Psoas muscle (tissue), 8 donors: Measurements from ENCODE around the gene IQSEC1. TPM values are rescaled to one million over a fixed set of nuclear protein-coding genes. Genes with fewer than 3 reads are reported as not detected.
"Not testable (repeated sequence)": the region's sequence is repeated elsewhere in the genome, so short reads cannot be mapped to it uniquely, and the experiment has no call there.

Experiments used
- ATAC-seq, 4 donors: fragments of 200-7000 bp; cut with Tn5 transposase; one replicate each; pipeline ENCODE4 v1.9.1; 2020; ENCODE audit warnings: moderate library complexity in 3 of 4, mild to moderate bottlenecking in 2 of 4
- DNase-seq, 2 donors: peaks; one replicate each; pipeline ENCODE4 v3.0.0-alpha.2; 2020
- H3K27ac ChIP-seq: fragments of 200-600 bp; one replicate; pipeline ENCODE4 v1.8.0; 2022
- H3K27me3 ChIP-seq, 3 donors: fragments of 200-600 bp in 1 of 3; one replicate each; pipeline versions ENCODE4 v1.6.1 to v1.8.0; 2013 to 2022; ENCODE audit warnings: low read length in 2 of 3, mild to moderate bottlenecking in 2 of 3, moderate library complexity in 1 of 3; ENCODE audit not compliant: insufficient read depth in 3 of 3
- H3K36me3 ChIP-seq, 2 donors: fragments of 200-600 bp in 1 of 2; one replicate each; pipeline versions ENCODE4 v1.6.1 to v1.8.0; 2013 to 2022; ENCODE audit warnings: low read depth in 1 of 2, mild to moderate bottlenecking in 1 of 2, moderate library complexity in 1 of 2; ENCODE audit not compliant: insufficient read depth in 1 of 2
- H3K4me1 ChIP-seq: fragments of 200-600 bp; one replicate; pipeline ENCODE4 v1.8.0; 2022
- H3K4me3 ChIP-seq: fragments of 200-600 bp; one replicate; pipeline ENCODE4 v1.8.0; 2022; ENCODE audit warnings: mild to moderate bottlenecking
- H3K9me3 ChIP-seq: fragments of 200-600 bp; one replicate; pipeline ENCODE4 v1.8.0; 2022
- CTCF ChIP-seq: fragments of 200-600 bp; IDR thresholded peaks from one replicate; pipeline ENCODE4 v1.8.0; 2022; ENCODE audit warnings: antibody characterized with exemption
- WGBS, 3 donors: extraction: QIAGEN DNeasy Blood & Tissue Kit; methylation state at CpG; one replicate each; pipeline versions ENCODE4 v1.1.6 to v1.1.7; 2013; 5-methylcytosine and 5-hydroxymethylcytosine counted together
- intact Hi-C, 2 donors: fragments of 100-400 bp; cut with DNase I; formaldehyde crosslinking; loops; one replicate each; pipeline versions ENCODE4 v1.11.0 to v1.14.2; 2022
- polyA plus RNA-seq, 3 donors: library from polyadenylated mRNA; stranded (reverse); fragments of 200-250 nt; gene quantifications; one replicate each; pipeline ENCODE4 v1.2.3, GENCODE V29; 2013
- total RNA-seq, 4 donors: library from RNA; stranded (reverse); fragmentation: NEBNext Ultra II Directional in 2 of 4; extraction: Animal tissue kit (Norgen Biotek cat#: 25700) in 2 of 4; gene quantifications; one replicate each; pipeline versions ENCODE4 v1.2.1 to v1.2.4, GENCODE V29; 2021 to 2023
- donor health status: healthy with polysubstance abuse.
- donor health status: DM: no; HTN: no; CAD: no; lungs with moderate emphysema.
- donor health status: Bipolar disorder and iron deficiency.
- donor health status: healthy.
- donor health status: DM: yes; HTN: yes; CAD: no.
- donor health status: DM: no; HTN: no; CAD: no.
- donor health status: DM: no; HTN: no; CAD: no.
- donor health status: DM: yes; HTN: yes; CAD: no.

IQSEC1 gene
- total and polyA plus RNA-seq, 7 donors: 8.6 to 45.4 (median 28.0) TPM

DNA sequence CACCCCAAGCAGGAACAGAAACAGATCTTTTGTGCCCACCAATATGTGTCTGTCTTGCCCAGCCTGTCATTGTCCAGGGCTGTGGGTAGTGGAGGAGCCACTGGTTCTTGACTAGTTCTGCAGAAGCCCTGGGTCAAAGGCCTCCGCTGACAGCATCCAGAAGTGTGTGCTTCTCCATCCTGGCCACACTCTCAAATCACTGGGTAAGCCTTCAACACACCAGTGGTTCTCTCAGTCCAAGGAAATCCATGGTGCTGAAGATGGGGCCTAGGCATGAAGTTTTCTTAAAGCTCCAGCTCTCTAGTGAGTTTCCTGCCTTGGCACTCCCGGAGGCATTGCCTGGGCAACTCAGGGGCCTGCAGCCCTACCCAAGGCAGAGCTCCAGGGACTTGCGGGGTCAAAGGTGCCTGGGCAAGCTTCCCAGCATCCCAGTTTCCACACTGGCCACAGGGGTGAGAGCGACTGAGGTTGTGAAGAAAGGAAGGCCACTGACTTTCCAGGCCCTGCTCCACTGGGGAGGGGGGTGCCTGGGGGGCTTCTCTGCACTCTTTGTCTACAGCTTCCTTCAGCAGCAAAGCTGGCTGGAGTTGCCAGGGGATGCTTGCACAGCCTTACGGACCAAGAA is 193.9 kb downstream of the IQSEC1 start:
- Histone ChIP-seq H3K4me1 (peaks cover 9% of the 10 kb centered on the region), H3K27ac (no peak overlapping the region), H3K4me3 (no peak overlapping the region), H3K27me3 (no peaks in the 10 kb centered on the region), H3K9me3 (no peaks in the 10 kb centered on the region), H3K36me3 (no peaks in the 10 kb centered on the region)
- WGBS, 3 donors: 92 to 96% (median 93%) methylated on average over 5 of the region's 5 CpGs
- no peak for ATAC-seq
- peak in 1 of 2 donors; percentile 2 for DNase-seq
- no peak for TF ChIP-seq CTCF
- intact Hi-C loops: no loop called here

DNA sequence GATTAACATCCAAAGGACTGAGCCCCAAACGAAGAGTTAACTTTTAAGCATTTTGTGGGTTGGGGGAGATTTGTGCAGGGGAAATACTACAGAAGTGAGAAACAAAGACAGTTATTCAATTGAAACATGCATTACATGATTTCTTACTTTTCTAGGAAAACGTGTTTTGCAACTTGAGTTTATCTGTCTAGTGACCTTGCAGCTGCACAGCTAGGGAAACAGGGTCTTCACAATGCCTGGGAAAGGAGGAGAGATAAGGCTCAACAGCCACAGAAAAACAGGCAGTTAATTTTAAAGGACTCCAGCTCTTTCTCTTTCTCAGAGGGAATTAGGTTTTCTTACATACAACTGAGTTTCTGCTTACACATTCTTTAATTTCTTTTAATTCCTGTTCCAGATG is 194.5 kb downstream of the IQSEC1 start:
- H3K4me1 ChIP-seq, H3K4me3 ChIP-seq, intact Hi-C loops, H3K9me3 ChIP-seq, H3K36me3 ChIP-seq, DNase-seq, H3K27ac ChIP-seq, H3K27me3 ChIP-seq, ATAC-seq: not testable (repeated sequence)
- 74 to 83% (median 79%) methylated on average over 2 of the region's 2 CpGs for WGBS, 3 donors

- Histone ChIP-seq H3K4me3 (no peak overlapping the region), H3K4me1 (no peaks in the 10 kb centered on the region), H3K27me3 (no peaks in the 10 kb centered on the region), H3K36me3 (no peaks in the 10 kb centered on the region), H3K9me3 (no peaks in the 10 kb centered on the region), H3K27ac (no peak overlapping the region)
- intact Hi-C loops: no loop called here
- peak in 1 of 4 donors; percentile 25 for ATAC-seq
- TF ChIP-seq CTCF: no peak
- 46 to 70% (median 47%) methylated on average over 2 of the region's 2 CpGs for WGBS, 3 donors
- no peak for DNase-seq
These were observed 195.1 kb downstream of the IQSEC1 start for GRCh38 chr3:12878141-12878574.

GRCh38 chr3:12877040-12877439 is 196.2 kb downstream of the IQSEC1 start:
- TF ChIP-seq CTCF: no peak
- H3K27me3 ChIP-seq: no peaks in the 10 kb centered on the region
- no peak overlapping the region for H3K27ac ChIP-seq
- no peaks in the 10 kb centered on the region for H3K4me1 ChIP-seq
- ATAC-seq: no peak
- no peaks in the 10 kb centered on the region for H3K36me3 ChIP-seq
- DNase-seq: peak in 1 of 2 donors; percentile 4
- WGBS, 3 donors: 94 to 96% (median 96%) methylated on average over 7 of the region's 7 CpGs
- H3K4me3 ChIP-seq: no peak overlapping the region
- no peaks in the 10 kb centered on the region for H3K9me3 ChIP-seq
- intact Hi-C loops: no loop called here

- H3K27ac ChIP-seq: no peak overlapping the region
- WGBS, 3 donors: 33 to 40% (median 39%) methylated on average over 48 to 60 of the region's 60 CpGs
- H3K4me1 ChIP-seq: no peaks in the 10 kb centered on the region
- ATAC-seq: peak; percentile 32 to 61 (median 36)
- no peaks in the 10 kb centered on the region for H3K27me3 ChIP-seq
- TF ChIP-seq CTCF: peak; percentile 32
- H3K9me3 ChIP-seq: no peaks in the 10 kb centered on the region
- peak; percentile 47 to 69 for DNase-seq
- intact Hi-C loops: no loop called here
- H3K36me3 ChIP-seq: no peaks in the 10 kb centered on the region
- H3K4me3 ChIP-seq: peak overlapping the region; percentile 53
These were observed 197.1 kb downstream of the IQSEC1 start for GRCh38 chr3:12875857-12876836.
